ENCODE data around the gene ALG14.

Gene ALG14

DNA sequence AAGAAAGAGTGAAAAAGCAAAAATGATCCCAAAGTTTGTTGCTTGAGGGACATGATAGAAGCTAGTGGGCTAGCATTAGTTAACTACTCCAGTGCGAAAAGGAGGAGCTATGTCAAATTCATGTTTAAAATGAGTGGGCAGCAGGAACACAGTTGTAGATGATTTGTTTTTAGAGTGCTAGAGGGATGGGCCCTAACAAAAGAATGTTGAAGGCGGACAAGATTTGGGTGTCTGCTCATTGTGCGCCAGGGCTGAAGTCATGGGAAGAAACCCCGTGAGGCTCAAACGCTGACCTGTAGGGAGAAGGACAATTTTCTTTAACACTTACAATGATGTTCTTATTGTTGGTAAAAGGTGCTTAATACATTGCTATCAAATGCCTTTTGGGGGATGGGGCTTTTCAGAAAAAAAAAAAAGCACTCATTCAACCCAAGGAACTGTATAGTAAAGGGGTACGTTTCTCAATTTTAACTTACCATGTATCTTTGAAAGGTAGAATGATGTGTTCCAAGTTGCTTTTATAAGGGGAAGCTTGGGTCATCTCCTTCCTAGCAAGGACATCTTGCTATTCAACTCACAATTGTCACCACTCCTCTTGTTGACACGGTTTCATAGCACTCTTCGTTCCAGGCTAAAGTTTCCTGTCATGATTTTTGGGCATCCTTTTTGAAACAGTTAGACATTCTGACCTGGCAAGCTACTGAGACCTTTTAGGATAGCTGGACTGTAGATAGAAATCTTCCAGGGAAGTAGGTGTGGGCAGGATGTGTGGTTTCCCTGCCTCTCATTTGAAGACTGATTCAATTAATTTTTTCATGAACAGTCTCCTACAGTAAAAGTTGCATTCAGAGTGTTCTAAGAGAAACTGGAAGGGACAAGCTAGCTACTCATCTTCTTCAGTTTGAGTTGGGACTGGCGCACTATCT lies 92.8 kb downstream of the ALG14 start:
- TF ChIP-seq, protein P1, sequence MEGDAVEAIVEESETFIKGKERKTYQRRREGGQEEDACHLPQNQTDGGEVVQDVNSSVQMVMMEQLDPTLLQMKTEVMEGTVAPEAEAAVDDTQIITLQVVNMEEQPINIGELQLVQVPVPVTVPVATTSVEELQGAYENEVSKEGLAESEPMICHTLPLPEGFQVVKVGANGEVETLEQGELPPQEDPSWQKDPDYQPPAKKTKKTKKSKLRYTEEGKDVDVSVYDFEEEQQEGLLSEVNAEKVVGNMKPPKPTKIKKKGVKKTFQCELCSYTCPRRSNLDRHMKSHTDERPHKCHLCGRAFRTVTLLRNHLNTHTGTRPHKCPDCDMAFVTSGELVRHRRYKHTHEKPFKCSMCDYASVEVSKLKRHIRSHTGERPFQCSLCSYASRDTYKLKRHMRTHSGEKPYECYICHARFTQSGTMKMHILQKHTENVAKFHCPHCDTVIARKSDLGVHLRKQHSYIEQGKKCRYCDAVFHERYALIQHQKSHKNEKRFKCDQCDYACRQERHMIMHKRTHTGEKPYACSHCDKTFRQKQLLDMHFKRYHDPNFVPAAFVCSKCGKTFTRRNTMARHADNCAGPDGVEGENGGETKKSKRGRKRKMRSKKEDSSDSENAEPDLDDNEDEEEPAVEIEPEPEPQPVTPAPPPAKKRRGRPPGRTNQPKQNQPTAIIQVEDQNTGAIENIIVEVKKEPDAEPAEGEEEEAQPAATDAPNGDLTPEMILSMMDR (conservative IDR thresholded peaks at IDR 0.05), result no peak
- no peak for TF ChIP-seq ZFX (IDR thresholded peaks at IDR 0.05)
- no peak overlapping the region for H3K27ac ChIP-seq

- H3K27ac ChIP-seq, result no peak overlapping the region
- TF ChIP-seq ZFX (IDR thresholded peaks at IDR 0.05), result no peak
- TF ChIP-seq, protein P1 (conservative IDR thresholded peaks at IDR 0.05), result no peak
Measured at GRCh38 chr1:94979131-94979530, 93.6 kb downstream of the ALG14 start.

GRCh38 chr1:94978401-94978800 lies 94.3 kb downstream of the ALG14 start:
- no peak for TF ChIP-seq ZFX (IDR thresholded peaks at IDR 0.05)
- TF ChIP-seq, protein P1 (conservative IDR thresholded peaks at IDR 0.05), result no peak
- H3K27ac ChIP-seq, result no peak overlapping the region

DNA sequence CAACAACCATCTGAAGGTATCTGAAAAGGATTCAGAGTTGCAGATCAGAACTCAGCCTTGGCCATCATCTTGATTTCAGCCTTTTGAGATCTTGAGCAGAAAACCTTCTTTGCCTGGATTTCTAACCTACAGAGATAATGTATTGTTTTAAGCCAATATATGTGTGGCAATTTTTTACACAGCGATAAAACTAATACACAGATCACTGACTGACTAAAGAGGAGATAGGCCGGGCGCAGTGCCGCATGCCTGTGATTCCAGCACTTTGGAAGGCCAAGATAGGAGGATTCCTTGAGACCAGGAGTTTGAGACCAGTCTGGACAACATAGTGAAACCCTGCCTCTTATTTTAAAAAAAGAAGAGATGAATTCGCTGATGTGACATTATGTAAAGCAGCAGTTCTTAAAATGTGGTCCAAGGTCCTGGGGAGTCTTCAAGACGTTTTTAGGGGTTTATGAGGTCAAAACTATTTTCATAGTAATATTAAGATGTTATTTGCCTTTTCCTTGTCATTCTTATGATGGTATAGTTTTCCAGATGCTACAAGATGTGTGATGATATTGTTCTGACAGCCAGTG lies 95.7 kb downstream of the ALG14 start:
- TF ChIP-seq ZFX (IDR thresholded peaks at IDR 0.05), result no peak
- TF ChIP-seq, protein P1 (conservative IDR thresholded peaks at IDR 0.05), result no peak
- no peak overlapping the region for H3K27ac ChIP-seq

- no peak overlapping the region for H3K27ac ChIP-seq
- TF ChIP-seq, protein P1 (conservative IDR thresholded peaks at IDR 0.05), result no peak
- no peak for TF ChIP-seq ZFX (IDR thresholded peaks at IDR 0.05)
Measured at GRCh38 chr1:94974824-94975223, 97.9 kb downstream of the ALG14 start.

- H3K27ac ChIP-seq, result no peak overlapping the region
- no peak for TF ChIP-seq ZFX (IDR thresholded peaks at IDR 0.05)
- TF ChIP-seq, protein P1 (conservative IDR thresholded peaks at IDR 0.05), result no peak
Measured at GRCh38 chr1:94974241-94974640, 98.5 kb downstream of the ALG14 start.

DNA sequence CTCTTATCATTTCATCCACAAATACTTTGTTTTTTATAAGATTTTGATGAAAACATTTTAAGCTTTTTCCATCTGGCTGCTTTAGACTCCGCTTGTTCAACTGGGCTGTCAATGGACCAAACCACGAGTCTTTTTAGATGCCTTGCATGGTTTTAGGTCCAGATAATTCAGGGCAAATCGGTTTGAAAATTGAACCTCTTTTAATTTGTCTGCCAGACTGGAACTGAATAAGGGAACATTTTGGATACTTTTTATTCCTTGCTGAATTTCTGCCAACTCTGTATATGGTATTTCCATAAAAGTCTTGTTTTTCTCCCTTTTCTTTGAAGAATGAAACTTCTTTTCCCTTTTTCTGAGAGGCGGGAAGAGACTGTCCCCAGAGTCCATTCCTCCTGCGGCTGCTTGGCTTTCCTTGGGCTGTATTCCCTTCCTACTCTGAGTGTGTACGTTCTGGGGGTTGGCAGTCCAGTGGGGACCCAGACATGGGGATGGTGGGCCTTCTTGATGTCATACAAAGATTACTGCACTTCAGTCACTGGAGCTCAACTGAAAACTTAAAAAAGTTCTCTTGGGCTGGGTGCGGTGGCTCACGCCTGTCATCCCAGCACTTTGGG lies 99.3 kb downstream of the ALG14 start:
- TF ChIP-seq ZFX (IDR thresholded peaks at IDR 0.05), result no peak
- TF ChIP-seq, protein P1 (conservative IDR thresholded peaks at IDR 0.05), result no peak
- H3K27ac ChIP-seq, result no peak overlapping the region
